Stomach (tissue), 9 donors: ENCODE data around the gene KIRREL2. TPM values are rescaled to one million over a fixed set of nuclear protein-coding genes. Genes with fewer than 3 reads are reported as not detected.
A peak's percentile ranks its signal among the peaks of the same experiment; 100 is the strongest.

Source experiments
- DNase-seq, 2 donors: peaks; one replicate each; pipeline versions ENCODE4 v3.0.0 to v3.0.0-alpha.2; 2013 to 2019
- H3K27ac ChIP-seq, 5 donors: fragments of 200-600 bp in 4 of 5; sonication (generic) in 4 of 5; one replicate each; pipeline ENCODE4 v1.5.1; 2013 to 2019; ENCODE audit warnings: mild to moderate bottlenecking in 1 of 5, moderate library complexity in 1 of 5
- H3K27me3 ChIP-seq, 3 donors: fragments of 200-600 bp; sonication (generic); one replicate each; pipeline ENCODE4 v1.5.1; 2017 to 2019; ENCODE audit warnings: mixed run types in 1 of 3
- H3K36me3 ChIP-seq, 4 donors: fragments of 200-600 bp; sonication (generic); 1 replicate in 3 of 4; 2 replicates in 1 of 4; pipeline ENCODE4 v1.5.1; 2016 to 2019
- H3K4me1 ChIP-seq, 4 donors: fragments of 200-600 bp; sonication (generic); one replicate each; pipeline ENCODE4 v1.5.1; 2016 to 2019
- H3K4me3 ChIP-seq, 4 donors: fragments of 200-600 bp; sonication (generic) in 3 of 4; one replicate each; pipeline ENCODE4 v1.5.1; 2016 to 2019; ENCODE audit warnings: mild to moderate bottlenecking in 1 of 4
- H3K9me3 ChIP-seq, 4 donors: fragments of 200-600 bp; sonication (generic); one replicate each; pipeline ENCODE4 v1.5.1; 2016 to 2019
- CTCF ChIP-seq, 7 experiments: fragments of 450-650 bp in 4 of 7; fragments of 200-600 bp in 3 of 7; sonication (generic) in 3 of 7; IDR thresholded peaks; one replicate each; pipeline ENCODE4 v1.5.1; 2016 to 2019; ENCODE audit warnings: antibody characterized with exemption in 7 of 7, control low read depth in 2 of 7, mild to moderate bottlenecking in 1 of 7
- EP300 ChIP-seq: sonication (generic); formaldehyde crosslinking; IDR thresholded peaks from one replicate; pipeline ENCODE4 v1.6.1; 2017; ENCODE audit warnings: antibody characterized with exemption
- POLR2A ChIP-seq, 4 donors: fragments of 450-650 bp; IDR thresholded peaks; one replicate each; pipeline ENCODE4 v1.6.1; 2016; ENCODE audit warnings: antibody characterized with exemption in 4 of 4, control low read depth in 2 of 4, mild to moderate bottlenecking in 1 of 4, moderate library complexity in 1 of 4
- POLR2AphosphoS5 ChIP-seq, 3 donors: sonication (generic); formaldehyde crosslinking; IDR thresholded peaks; one replicate each; pipeline ENCODE4 v1.6.1; 2016; ENCODE audit warnings: antibody characterized with exemption in 3 of 3
- WGBS, 5 donors: extraction: QIAGEN DNeasy Blood & Tissue Kit in 3 of 5; methylation state at CpG; one replicate each; pipeline versions ENCODE4 v1.1.5 to v1.1.7; 2013 to 2018; 5-methylcytosine and 5-hydroxymethylcytosine counted together
- intact Hi-C: fragments of 100-400 bp; cut with DNase I; formaldehyde crosslinking; loops from one replicate; pipeline ENCODE4 v1.15.1; 2023; ENCODE audit warnings: low total_unique reads
- polyA plus RNA-seq, 3 donors: library from polyadenylated mRNA; stranded (reverse); fragments of 200-250 nt; gene quantifications; one replicate each; pipeline ENCODE4 v1.2.3, GENCODE V29; 2013
- total RNA-seq, 5 donors: library from RNA; depleted of rRNA; stranded (reverse); fragments of >200 nt; gene quantifications; one replicate each; pipeline versions ENCODE4 v1.1.0 to v1.2.3, GENCODE V29; 2014 to 2016
- donor health status: healthy with polysubstance abuse.
- donor health status: Bipolar disorder and iron deficiency.
- donor health status: healthy.

The KIRREL2 gene
- total and polyA plus RNA-seq, 8 donors, result 0.43 to 0.73 (median 0.61) TPM; not detected in 4

- Histone ChIP-seq H3K36me3 (peaks cover 27 to 66% (median 64%) of the 10 kb centered on the region in 4 donors), H3K4me3 (no peak overlapping the region), H3K9me3 (no peaks in the 10 kb centered on the region), H3K4me1 (peaks cover 14 to 37% (median 20%) of the 10 kb centered on the region in 4 donors), H3K27ac (no peak overlapping the region), H3K27me3 (no peaks in the 10 kb centered on the region)
- TF ChIP-seq POLR2AphosphoS5 (IDR thresholded peaks at IDR 0.05), result no peak
- no peak for TF ChIP-seq EP300
- TF ChIP-seq CTCF (IDR thresholded peaks at IDR 0.05), result no peak
- no peak for TF ChIP-seq POLR2A (IDR thresholded peaks at IDR 0.05)
- 81 to 90% (median 89%) methylated on average over 17 to 21 of the region's 21 CpGs for WGBS, 5 donors
- intact Hi-C loops, result loop anchor here (5.0 kb wide), 1 partner anchor 36 kb away; no protein-coding TSS in a partner anchor
- no peak for DNase-seq
Measured at GRCh38 chr19:35895911-35896642, 39.4 kb downstream of the KIRREL2 start.

- no peak for TF ChIP-seq POLR2AphosphoS5 (IDR thresholded peaks at IDR 0.05)
- TF ChIP-seq CTCF (IDR thresholded peaks at IDR 0.05), result no peak
- TF ChIP-seq EP300, result no peak
- no peak for TF ChIP-seq POLR2A (IDR thresholded peaks at IDR 0.05)
- Histone ChIP-seq H3K36me3 (peaks cover 27 to 64% (median 59%) of the 10 kb centered on the region in 4 donors), H3K4me1 (peaks cover 17 to 43% (median 25%) of the 10 kb centered on the region in 4 donors), H3K4me3 (no peak overlapping the region), H3K27ac (no peak overlapping the region), H3K27me3 (no peaks in the 10 kb centered on the region), H3K9me3 (no peaks in the 10 kb centered on the region)
- 88 to 95% (median 95%) methylated on average over 5 to 13 of the region's 13 CpGs for WGBS, 5 donors
- intact Hi-C loops, result loop anchor here (5.0 kb wide), 1 partner anchor 36 kb away; no protein-coding TSS in a partner anchor
- no peak for DNase-seq
Measured at GRCh38 chr19:35896643-35897040, 39.9 kb downstream of the KIRREL2 start.

GRCh38 chr19:35897706-35898451, 41.2 kb downstream of the KIRREL2 start:
- H3K27me3 ChIP-seq, result no peaks in the 10 kb centered on the region
- TF ChIP-seq EP300 (no peak), POLR2A (IDR thresholded peaks at IDR 0.05) (no peak), CTCF (IDR thresholded peaks at IDR 0.05) (no peak), POLR2AphosphoS5 (IDR thresholded peaks at IDR 0.05) (no peak)
- peak overlapping the region in 4 of 5 donors; percentile 84 to 95 (median 94) for H3K27ac ChIP-seq
- H3K9me3 ChIP-seq, result no peaks in the 10 kb centered on the region
- 87 to 95% (median 92%) methylated on average over 11 to 13 of the region's 13 CpGs for WGBS, 5 donors
- DNase-seq, result no peak
- H3K4me1 ChIP-seq, result peaks cover 17 to 55% (median 27%) of the 10 kb centered on the region in 4 donors
- H3K4me3 ChIP-seq, result peak overlapping the region; percentile 72 to 95 (median 74)
- peaks cover 27 to 52% (median 47%) of the 10 kb centered on the region in 4 donors for H3K36me3 ChIP-seq
- intact Hi-C loops, result loop anchor here (5.0 kb wide), 1 partner anchor 34 kb away; no protein-coding TSS in a partner anchor

- peak overlapping the region; percentile 72 to 95 (median 74) for H3K4me3 ChIP-seq
- peaks cover 27 to 46% (median 41%) of the 10 kb centered on the region in 4 donors for H3K36me3 ChIP-seq
- TF ChIP-seq CTCF (IDR thresholded peaks at IDR 0.05) (no peak), POLR2AphosphoS5 (IDR thresholded peaks at IDR 0.05) (no peak)
- peaks cover 19 to 60% (median 32%) of the 10 kb centered on the region in 4 donors for H3K4me1 ChIP-seq
- H3K9me3 ChIP-seq, result no peaks in the 10 kb centered on the region
- WGBS, 5 donors, result 5 to 9% (median 9%) methylated on average over 14 to 17 of the region's 17 CpGs
- DNase-seq, result no peak
- intact Hi-C loops, result loop anchor here (5.0 kb wide), 1 partner anchor 34 kb away; no protein-coding TSS in a partner anchor
- H3K27ac ChIP-seq, result peak overlapping the region; percentile 84 to 95 (median 93)
- no peaks in the 10 kb centered on the region for H3K27me3 ChIP-seq
Measured at GRCh38 chr19:35898499-35898809, 41.7 kb downstream of the KIRREL2 start.
